H1 (cell line): ENCODE measurements around the gene NPFF. TPM values are rescaled to one million over a fixed set of nuclear protein-coding genes. Genes with fewer than 3 reads are reported as not detected.

Experiments
- CTCF ChIA-PET: fragments of 300-600 bp; sonication (Branson Sonifier 250); formaldehyde crosslinking; loops from one replicate; lab custom pipeline; 2021; ENCODE audit not compliant: partially characterized antibody; lab: Charles Lee
- POLR2A ChIA-PET: fragments of 300-600 bp; sonication (Branson Sonifier 250); formaldehyde crosslinking; loops from one replicate; lab custom pipeline; 2021; ENCODE audit warnings: inconsistent platforms; ENCODE audit not compliant: partially characterized antibody; lab: Charles Lee
- DNase-seq, 2 experiments: peaks; one replicate each; pipeline versions ENCODE4 v3.0.0 to v3.0.0-alpha.2; 2010 to 2022; ENCODE audit warnings: low spot score in 2 of 2, low read depth in 1 of 2, mixed read lengths in 1 of 2
- FAIRE-seq: peaks from 2 replicates; lab custom pipeline; 2011; peaks lifted over from hg19 to GRCh38; lab: Jason Lieb, UNC
- H2AFZ ChIP-seq: 2 replicates; pipeline ENCODE4 v1.8.1; 2012; ENCODE audit warnings: low read length, inconsistent platforms
- H2AK5ac ChIP-seq: 2 replicates; pipeline ENCODE4 v1.6.1; 2013; ENCODE audit warnings: low read depth, low read length
- H2BK120ac ChIP-seq: replicated peaks from 2 replicates; pipeline ENCODE3; 2013; ENCODE audit warnings: low read depth, low read length, inconsistent platforms
- H2BK12ac ChIP-seq: 2 replicates; pipeline ENCODE4 v1.6.1; 2013; ENCODE audit warnings: low read depth, low read length
- H2BK15ac ChIP-seq: 2 replicates; pipeline ENCODE4 v1.6.1; 2013; ENCODE audit warnings: low read length
- H2BK20ac ChIP-seq: 2 replicates; pipeline ENCODE4 v1.6.1; 2013; ENCODE audit warnings: low read length
- H2BK5ac ChIP-seq: 2 replicates; pipeline ENCODE4 v1.6.1; 2013; ENCODE audit warnings: low read depth, low read length
- H3K14ac ChIP-seq: 2 replicates; pipeline ENCODE4 v1.6.1; 2013; ENCODE audit warnings: inconsistent platforms; ENCODE audit not compliant: insufficient read length
- H3K18ac ChIP-seq: 2 replicates; pipeline ENCODE4 v1.6.1; 2013; ENCODE audit warnings: low read length; ENCODE audit errors: extremely low read depth
- H3K23ac ChIP-seq: 2 replicates; pipeline ENCODE4 v1.6.1; 2013; ENCODE audit warnings: inconsistent platforms; ENCODE audit not compliant: insufficient read length
- H3K23me2 ChIP-seq: 2 replicates; pipeline ENCODE4 v1.6.1; 2013; ENCODE audit warnings: low read depth, low read length
- H3K27ac ChIP-seq: 2 replicates; pipeline ENCODE4 v1.6.1; 2011; ENCODE audit warnings: low read depth, low read length, inconsistent platforms
- H3K27me3 ChIP-seq, 4 experiments: replicated peaks in 1 of 4; 1 replicate in 1 of 4; 2 replicates in 3 of 4; pipeline versions ENCODE4 v1.6.1 to v1.8.1; 2011 to 2013; ENCODE audit warnings: low read length in 3 of 4, mild to moderate bottlenecking in 3 of 4, inconsistent platforms in 2 of 4, mixed read lengths in 2 of 4, moderate library complexity in 1 of 4; ENCODE audit not compliant: control insufficient read depth in 3 of 4, insufficient read depth in 3 of 4; ENCODE audit errors: extremely low read depth in 1 of 4
- H3K36me3 ChIP-seq, 4 experiments: 2 replicates each; pipeline versions ENCODE4 v1.6.1 to v1.8.1; 2011 to 2013; ENCODE audit warnings: mild to moderate bottlenecking in 4 of 4, low read length in 3 of 4, moderate library complexity in 2 of 4, control low read depth in 1 of 4, inconsistent platforms in 1 of 4; ENCODE audit not compliant: insufficient read depth in 4 of 4, control insufficient read depth in 2 of 4
- H3K4ac ChIP-seq: replicated peaks from 2 replicates; pipeline ENCODE3; 2013; ENCODE audit warnings: low read length, low read depth, mixed read lengths, inconsistent platforms; ENCODE audit not compliant: insufficient read length
- H3K4me1 ChIP-seq, 4 experiments: replicated peaks in 1 of 4; 1 replicate in 1 of 4; 2 replicates in 3 of 4; pipeline versions ENCODE4 v1.6.1 to v1.8.1; 2011 to 2013; ENCODE audit warnings: low read length in 3 of 4, inconsistent platforms in 2 of 4, mixed read lengths in 1 of 4; ENCODE audit not compliant: insufficient read depth in 4 of 4, control insufficient read depth in 3 of 4
- H3K4me2 ChIP-seq, 2 experiments: 2 replicates each; pipeline versions ENCODE4 v1.6.1 to v1.8.1; 2011 to 2013; ENCODE audit warnings: low read depth in 2 of 2, low read length in 2 of 2, control low read depth in 1 of 2, inconsistent platforms in 1 of 2, mild to moderate bottlenecking in 1 of 2; ENCODE audit not compliant: insufficient read depth in 1 of 2
- H3K4me3 ChIP-seq, 4 experiments: fragments of 200-600, 300-600 bp in 1 of 4; sonication (generic), shearing (Covaris generic), sonication (Bioruptor Twin) in 1 of 4; 2 replicates each; pipeline versions ENCODE4 v1.5.1 to v1.8.1; 2011 to 2016; ENCODE audit warnings: low read length in 4 of 4, low read depth in 3 of 4, control low read depth in 2 of 4, inconsistent platforms in 2 of 4, mild to moderate bottlenecking in 2 of 4, mixed read lengths in 1 of 4, moderate library complexity in 1 of 4; ENCODE audit not compliant: insufficient read depth in 2 of 4; ENCODE audit errors: extremely low read depth in 1 of 4
- H3K56ac ChIP-seq: replicated peaks from 2 replicates; pipeline ENCODE3; 2013; ENCODE audit warnings: low read depth, mild to moderate bottlenecking, mixed read lengths, low read length, inconsistent platforms; ENCODE audit not compliant: insufficient read length
- H3K79me1 ChIP-seq: 2 replicates; pipeline ENCODE4 v1.6.1; 2013; ENCODE audit warnings: low read depth, low read length, control low read depth
- H3K79me2 ChIP-seq, 2 experiments: 2 replicates each; pipeline versions ENCODE4 v1.6.1 to v1.8.1; 2012 to 2013; ENCODE audit warnings: low read length in 2 of 2, mild to moderate bottlenecking in 2 of 2, inconsistent platforms in 1 of 2; ENCODE audit not compliant: insufficient read depth in 2 of 2, control insufficient read depth in 1 of 2
- H3K9ac ChIP-seq, 4 experiments: replicated peaks in 1 of 4; 1 replicate in 1 of 4; 2 replicates in 3 of 4; pipeline versions ENCODE4 v1.6.1 to v1.8.1; 2011 to 2013; ENCODE audit warnings: low read depth in 3 of 4, low read length in 3 of 4, control low read depth in 2 of 4, mild to moderate bottlenecking in 2 of 4, moderate library complexity in 2 of 4, inconsistent platforms in 1 of 4; ENCODE audit errors: extremely low read depth in 1 of 4
- H3K9me3 ChIP-seq, 2 experiments: 2 replicates each; pipeline versions ENCODE4 v1.6.1 to v1.8.1; 2012 to 2013; ENCODE audit warnings: mild to moderate bottlenecking in 2 of 2, moderate library complexity in 2 of 2, control low read depth in 1 of 2, inconsistent platforms in 1 of 2, low read depth in 1 of 2, low read length in 1 of 2, mixed read lengths in 1 of 2; ENCODE audit not compliant: insufficient read depth in 2 of 2
- H4K20me1 ChIP-seq, 2 experiments: replicated peaks in 1 of 2; 2 replicates each; pipeline versions ENCODE3 to v1.8.1; 2011 to 2013; ENCODE audit warnings: inconsistent platforms in 2 of 2, low read length in 2 of 2, mild to moderate bottlenecking in 1 of 2; ENCODE audit not compliant: insufficient read depth in 2 of 2, control insufficient read depth in 1 of 2
- H4K5ac ChIP-seq: 2 replicates; pipeline ENCODE4 v1.6.1; 2013; ENCODE audit warnings: low read length, low read depth, mixed read lengths, inconsistent platforms; ENCODE audit not compliant: insufficient read length
- H4K8ac ChIP-seq: 2 replicates; pipeline ENCODE4 v1.8.0; 2013; ENCODE audit warnings: mild to moderate bottlenecking, moderate library complexity, low read length, inconsistent platforms; ENCODE audit not compliant: insufficient read depth; ENCODE audit errors: extremely low read depth
- H4K91ac ChIP-seq: replicated peaks from 2 replicates; pipeline ENCODE3; 2013; ENCODE audit warnings: low read length, mixed read lengths, inconsistent platforms; ENCODE audit not compliant: insufficient read length
- POLR2A ChIP-seq, 2 experiments: IDR thresholded peaks; 1 replicate in 1 of 2; 2 replicates in 1 of 2; pipeline ENCODE4 v1.6.1; 2011; ENCODE audit warnings: low read depth in 2 of 2, low read length in 2 of 2, mild to moderate bottlenecking in 2 of 2; ENCODE audit errors: control extremely low read depth in 1 of 2
- POLR2AphosphoS5 ChIP-seq: IDR thresholded peaks from 2 replicates; pipeline ENCODE4 v1.6.1; 2011; ENCODE audit warnings: low read depth, low read length
- RNF2 ChIP-seq: fragments of 200-900, 300-1000 bp; sonication (generic); IDR thresholded peaks from 2 replicates; pipeline ENCODE4 v1.7.1; 2016; ENCODE audit warnings: borderline replicate concordance, low read depth, mild to moderate bottlenecking, antibody characterized with exemption, low read length; ENCODE audit not compliant: poor library complexity, severe bottlenecking; ENCODE audit errors: missing control alignments
- WGBS, 2 experiments: shearing (Covaris generic) in 1 of 2; methylation state at CpG; one replicate each; pipeline versions ENCODE4 v1.1.6 to v1.1.7; 2013 to 2015; ENCODE audit warnings: low lambda C conversion rate in 2 of 2, mixed read lengths in 2 of 2, inconsistent platforms in 1 of 2, low coverage in 1 of 2, missing lambda C conversion rate in 1 of 2; ENCODE audit not compliant: insufficient replicate concordance in 2 of 2, insufficient coverage in 1 of 2, insufficient read length in 1 of 2; ENCODE audit errors: extremely low coverage in 1 of 2, missing lambda C conversion rate in 1 of 2; 5-methylcytosine and 5-hydroxymethylcytosine counted together
- polyA plus RNA-seq, 7 experiments: library from polyadenylated mRNA; depleted of rRNA in 3 of 7; stranded (reverse) in 5 of 7; unstranded in 2 of 7; fragments of >200 nt in 5 of 7; fragments of 200-250 nt in 2 of 7; gene quantifications; 1 replicate in 5 of 7; 2 replicates in 1 of 7; 4 replicates in 1 of 7; pipeline versions ENCODE4 v1.2.1 to v1.2.3, GENCODE V29; 2011 to 2013; ENCODE audit warnings: missing spikeins in 2 of 7, mixed read lengths in 2 of 7
- total RNA-seq: library from RNA; stranded (reverse); fragmentation: NEBNext Ultra II Directional; extraction: Animal tissue kit (Norgen Biotek cat#: 25700); gene quantifications from 2 replicates; pipeline ENCODE4 v1.2.1, GENCODE V29; 2021

NPFF gene
- total and polyA plus RNA-seq, 2 of the 8 experiments (the other 6 are each of a cell fraction or from before 2014, with no cell fraction given) = not detected

GRCh38 chr12:53462935-53463334 lies 44.3 kb downstream of the NPFF start:
- Histone ChIP-seq H3K79me1 (peaks cover 4% of the 10 kb centered on the region), H3K36me3 (peaks cover 86 to 100% (median 94%) of the 10 kb centered on the region in 4 experiments), H2BK20ac (no peak overlapping the region), H3K27ac (no peak overlapping the region), H3K18ac (no peak overlapping the region), H2BK120ac (no peak overlapping the region), H2BK5ac (no peak overlapping the region), H3K14ac (no peak overlapping the region), H3K27me3 (no peaks in the 10 kb centered on the region), H2AK5ac (no peak overlapping the region), H2BK12ac (no peak overlapping the region), H3K4me2 (no peak overlapping the region), H2BK15ac (no peak overlapping the region), H3K23ac (no peak overlapping the region), H4K5ac (no peak overlapping the region), H3K23me2 (no peaks in the 10 kb centered on the region; the same call in 1 of the 2 replicates), H3K9me3 (no peaks in the 10 kb centered on the region), H4K8ac (no peak overlapping the region), H3K79me2 (peaks cover 0 to 82% of the 10 kb centered on the region in 2 experiments; a peak in 3 of 4 replicates), H3K4me3 (no peak overlapping the region), H3K9ac (peak overlapping the region in 1 of 4 experiments; percentile 37; a peak in 2 of 7 replicates), H4K20me1 (peaks cover 37 to 48% of the 10 kb centered on the region in 2 experiments), H3K4me1 (peaks cover 0 to 10% (median under 1%) of the 10 kb centered on the region in 4 experiments; a peak in 3 of 7 replicates), H4K91ac (no peak overlapping the region), H3K4ac (no peak overlapping the region), H2AFZ (no peak overlapping the region), H3K56ac (no peak overlapping the region)
- ChIA-PET CTCF (interaction anchor here (1.1 to 6.4 kb wide), 3 partner anchors 12 to 135 kb away, joined by 3 to 57 read pairs (median 13); no protein-coding TSS in a partner anchor), POLR2A (interaction anchor here (1.4 to 67.0 kb wide), 4 partner anchors 5 to 153 kb away, joined by 3 to 3397 read pairs (median 1700); partner anchors contain the start of genes MAP3K12, NPFF, PCBP2 and PRR13)
- 97% methylated on average over 3 of the region's 3 CpGs; no CpG with 5 or more reads in 1 of the 2 experiments for WGBS, 2 experiments
- FAIRE-seq (no peak), DNase-seq (no peak)
- TF ChIP-seq POLR2A (IDR thresholded peaks at IDR 0.05; ENCODE audit: control extremely low read depth in 1 of 2, low read depth in 2 of 2, low read length in 2 of 2) (peak in 1 of 2 experiments; percentile 26; a peak in 2 of 3 replicates), RNF2 (no peak), POLR2AphosphoS5 (peak; percentile 68)
